ENCODE data around the gene GCH1. TPM values are rescaled to one million over a fixed set of nuclear protein-coding genes. Genes with fewer than 3 reads are reported as not detected.
"Not testable (repeated sequence)": the region's sequence is repeated elsewhere in the genome, so short reads cannot be mapped to it uniquely, and the experiment has no call there.

GCH1 gene
- total RNA-seq, 1 donor from 2014 or later = 9.5 TPM

GRCh38 chr14:54908190-54908589 is 5.6 kb upstream of the GCH1 start:
- DNase-seq (ENCODE audit: low spot score) = no peak

- DNase-seq (ENCODE audit: low spot score) = no peak
Measured at GRCh38 chr14:54906075-54906474, 3.4 kb upstream of the GCH1 start.

GRCh38 chr14:54902143-54902520 is 494 bp downstream of the GCH1 start:
- peak; percentile 60 for DNase-seq (ENCODE audit: low spot score)

- peak; percentile 16 for DNase-seq (ENCODE audit: low spot score)
Measured at GRCh38 chr14:54901380-54902142, 1.1 kb downstream of the GCH1 start.

GRCh38 chr14:54899573-54899972 is 3.1 kb downstream of the GCH1 start:
- no peak for DNase-seq (ENCODE audit: low spot score)

GRCh38 chr14:54897809-54898555 is 4.6 kb downstream of the GCH1 start:
- DNase-seq (ENCODE audit: low spot score) = not testable (repeated sequence)

- DNase-seq (ENCODE audit: low spot score) = no peak
Measured at GRCh38 chr14:54895683-54896082, 6.9 kb downstream of the GCH1 start.

- DNase-seq (ENCODE audit: low spot score) = no peak
Measured at GRCh38 chr14:54894995-54895394, 7.6 kb downstream of the GCH1 start.

GRCh38 chr14:54893151-54893760 is 9.4 kb downstream of the GCH1 start:
- DNase-seq (ENCODE audit: low spot score) = peak; percentile 36

GRCh38 chr14:54891471-54892245 is 11.0 kb downstream of the GCH1 start:
- no peak for DNase-seq (ENCODE audit: low spot score)

GRCh38 chr14:54890788-54891187 is 11.8 kb downstream of the GCH1 start:
- DNase-seq (ENCODE audit: low spot score) = no peak

- no peak for DNase-seq (ENCODE audit: low spot score)
Measured at GRCh38 chr14:54889919-54890318, 12.7 kb downstream of the GCH1 start.

GRCh38 chr14:54882521-54882920 is 20.1 kb downstream of the GCH1 start:
- no peak for DNase-seq (ENCODE audit: low spot score)

- no peak for DNase-seq (ENCODE audit: low spot score)
Measured at GRCh38 chr14:54881761-54882401, 20.7 kb downstream of the GCH1 start.

GRCh38 chr14:54881235-54881760 is 21.3 kb downstream of the GCH1 start:
- no peak for DNase-seq (ENCODE audit: low spot score)

GRCh38 chr14:54877703-54878021 is 25.0 kb downstream of the GCH1 start:
- DNase-seq (ENCODE audit: low spot score) = no peak

GRCh38 chr14:54877015-54877702 is 25.5 kb downstream of the GCH1 start:
- no peak for DNase-seq (ENCODE audit: low spot score)

- DNase-seq (ENCODE audit: low spot score) = not testable (repeated sequence)
Measured at GRCh38 chr14:54875648-54876047, 27.0 kb downstream of the GCH1 start.

GRCh38 chr14:54870154-54871090 is 32.2 kb downstream of the GCH1 start:
- not testable (repeated sequence) for DNase-seq (ENCODE audit: low spot score)

GRCh38 chr14:54867011-54867410 is 35.6 kb downstream of the GCH1 start:
- no peak for DNase-seq (ENCODE audit: low spot score)

All from mucosa of gallbladder (tissue), 1 donor.